Fibroblast of pulmonary artery (primary cell): ENCODE measurements around the gene NME2.
"Not testable (repeated sequence)": the region's sequence is repeated elsewhere in the genome, so short reads cannot be mapped to it uniquely, and the experiment has no call there.

Experiments
- DNase-seq: peaks from one replicate; pipeline ENCODE4 v3.0.0-alpha.2; 2010; ENCODE audit warnings: low read depth
- H3K4me3 ChIP-seq: replicated peaks from 2 replicates; pipeline ENCODE4 v1.5.1; 2011; ENCODE audit warnings: low read depth, mild to moderate bottlenecking, control low read depth, low read length, moderate library complexity
- CTCF ChIP-seq: IDR thresholded peaks from 2 replicates; pipeline ENCODE4 v1.5.1; 2011; ENCODE audit warnings: mild to moderate bottlenecking, control low read depth, low read length, inconsistent platforms; ENCODE audit errors: missing control alignments

Gene NME2

GRCh38 chr17:51121620-51122472 is 44.4 kb upstream of the NME2 start:
- no peak for TF ChIP-seq CTCF
- peak overlapping the region; percentile 77 for H3K4me3 ChIP-seq
- peak; percentile 95 for DNase-seq

- not testable (repeated sequence) for DNase-seq, H3K4me3 ChIP-seq
Observed at GRCh38 chr17:51122473-51123115, 43.6 kb upstream of the NME2 start.

- TF ChIP-seq CTCF: no peak
- no peak overlapping the region for H3K4me3 ChIP-seq
- no peak for DNase-seq
Observed at GRCh38 chr17:51124640-51125503, 41.3 kb upstream of the NME2 start.

- DNase-seq: peak; percentile 34
- no peak for TF ChIP-seq CTCF
Observed at GRCh38 chr17:51128076-51128475, 38.1 kb upstream of the NME2 start.

GRCh38 chr17:51132964-51133319 is 33.3 kb upstream of the NME2 start:
- no peak overlapping the region for H3K4me3 ChIP-seq
- DNase-seq: no peak
- TF ChIP-seq CTCF: no peak

More at GRCh38 chr17:51128076-51128475, 38.1 kb upstream of the NME2 start:
- no peak overlapping the region for H3K4me3 ChIP-seq

GRCh38 chr17:51133365-51133764 is 32.8 kb upstream of the NME2 start:
- no peak for DNase-seq
- no peak for TF ChIP-seq CTCF
- H3K4me3 ChIP-seq: no peak overlapping the region

GRCh38 chr17:51135956-51136355 is 30.3 kb upstream of the NME2 start:
- TF ChIP-seq CTCF: no peak
- no peak overlapping the region for H3K4me3 ChIP-seq
- DNase-seq: no peak
